WERI-Rb-1 (cell line): ENCODE results near the gene FHIT.
A peak's percentile ranks its signal among the peaks of the same experiment; 100 is the strongest.

Experiments used
- DNase-seq: peaks from one replicate; pipeline ENCODE4 v3.0.0-alpha.2; 2020
- H3K27ac ChIP-seq: fragments of 250-450 bp; sonication (Bioruptor Pico); 2 replicates; pipeline ENCODE4 v1.5.1; 2020; ENCODE audit warnings: mild to moderate bottlenecking, moderate library complexity
- H3K27me3 ChIP-seq: fragments of 250-450 bp; sonication (Bioruptor Pico); 2 replicates; pipeline ENCODE4 v1.5.1; 2021; ENCODE audit warnings: mild to moderate bottlenecking, low read depth, moderate library complexity; ENCODE audit not compliant: insufficient read depth, severe bottlenecking
- H3K36me3 ChIP-seq: fragments of 250-450 bp; sonication (Bioruptor Pico); 2 replicates; pipeline ENCODE4 v1.5.1; 2020; ENCODE audit warnings: mild to moderate bottlenecking, moderate library complexity
- H3K4me3 ChIP-seq: 2 replicates; pipeline ENCODE4 v1.5.1; 2011; ENCODE audit warnings: low read depth, mild to moderate bottlenecking, control low read depth, low read length
- H3K9me3 ChIP-seq: fragments of 250-450 bp; sonication (Bioruptor Pico); 2 replicates; pipeline ENCODE4 v1.5.1; 2021; ENCODE audit warnings: mild to moderate bottlenecking, moderate library complexity; ENCODE audit not compliant: severe bottlenecking
- TF ChIP-seq, protein P1 (sequence below): IDR thresholded peaks from 2 replicates; pipeline ENCODE4 v1.5.1; 2011; ENCODE audit warnings: low read depth, mild to moderate bottlenecking, control low read depth, inconsistent platforms, low read length

The FHIT gene

GRCh38 chr3:61264281-61264680 is 13.0 kb upstream of the FHIT start:
- H3K9me3 ChIP-seq = no peaks in the 10 kb centered on the region
- H3K27me3 ChIP-seq = no peaks in the 10 kb centered on the region
- H3K4me3 ChIP-seq = no peak overlapping the region
- H3K27ac ChIP-seq = no peak overlapping the region
- no peak for DNase-seq
- no peaks in the 10 kb centered on the region for H3K36me3 ChIP-seq
- TF ChIP-seq, protein P1, sequence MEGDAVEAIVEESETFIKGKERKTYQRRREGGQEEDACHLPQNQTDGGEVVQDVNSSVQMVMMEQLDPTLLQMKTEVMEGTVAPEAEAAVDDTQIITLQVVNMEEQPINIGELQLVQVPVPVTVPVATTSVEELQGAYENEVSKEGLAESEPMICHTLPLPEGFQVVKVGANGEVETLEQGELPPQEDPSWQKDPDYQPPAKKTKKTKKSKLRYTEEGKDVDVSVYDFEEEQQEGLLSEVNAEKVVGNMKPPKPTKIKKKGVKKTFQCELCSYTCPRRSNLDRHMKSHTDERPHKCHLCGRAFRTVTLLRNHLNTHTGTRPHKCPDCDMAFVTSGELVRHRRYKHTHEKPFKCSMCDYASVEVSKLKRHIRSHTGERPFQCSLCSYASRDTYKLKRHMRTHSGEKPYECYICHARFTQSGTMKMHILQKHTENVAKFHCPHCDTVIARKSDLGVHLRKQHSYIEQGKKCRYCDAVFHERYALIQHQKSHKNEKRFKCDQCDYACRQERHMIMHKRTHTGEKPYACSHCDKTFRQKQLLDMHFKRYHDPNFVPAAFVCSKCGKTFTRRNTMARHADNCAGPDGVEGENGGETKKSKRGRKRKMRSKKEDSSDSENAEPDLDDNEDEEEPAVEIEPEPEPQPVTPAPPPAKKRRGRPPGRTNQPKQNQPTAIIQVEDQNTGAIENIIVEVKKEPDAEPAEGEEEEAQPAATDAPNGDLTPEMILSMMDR = no peak

GRCh38 chr3:61257148-61257547 is 5.9 kb upstream of the FHIT start:
- no peak for DNase-seq
- Histone ChIP-seq H3K4me3 (no peak overlapping the region), H3K27me3 (no peaks in the 10 kb centered on the region), H3K36me3 (no peaks in the 10 kb centered on the region), H3K9me3 (no peaks in the 10 kb centered on the region), H3K27ac (no peak overlapping the region)
- TF ChIP-seq, protein P1 = no peak

DNA sequence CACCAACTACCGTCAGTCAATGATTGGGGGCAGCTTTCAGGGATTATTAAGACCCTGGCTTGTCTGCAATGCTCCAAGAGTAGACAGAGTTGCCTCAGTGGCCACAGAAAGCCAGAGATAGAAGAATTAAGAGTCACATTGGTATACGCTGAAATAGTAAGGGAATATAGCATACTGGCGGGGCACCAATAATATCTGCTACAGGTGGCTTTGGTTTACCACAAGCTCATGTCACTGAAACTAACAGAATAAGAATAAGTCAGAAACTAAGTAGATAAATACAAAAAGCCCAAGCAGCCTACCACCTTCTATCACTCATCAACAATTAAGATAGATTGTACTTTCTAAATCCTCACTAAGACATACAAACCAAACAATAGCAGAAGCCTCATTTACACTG is 2.5 kb upstream of the FHIT start:
- Histone ChIP-seq H3K4me3 (no peak overlapping the region), H3K36me3 (no peaks in the 10 kb centered on the region), H3K27ac (peak overlapping the region; percentile 41), H3K9me3 (no peaks in the 10 kb centered on the region), H3K27me3 (no peaks in the 10 kb centered on the region)
- no peak for DNase-seq
- TF ChIP-seq, protein P1 = no peak

DNA sequence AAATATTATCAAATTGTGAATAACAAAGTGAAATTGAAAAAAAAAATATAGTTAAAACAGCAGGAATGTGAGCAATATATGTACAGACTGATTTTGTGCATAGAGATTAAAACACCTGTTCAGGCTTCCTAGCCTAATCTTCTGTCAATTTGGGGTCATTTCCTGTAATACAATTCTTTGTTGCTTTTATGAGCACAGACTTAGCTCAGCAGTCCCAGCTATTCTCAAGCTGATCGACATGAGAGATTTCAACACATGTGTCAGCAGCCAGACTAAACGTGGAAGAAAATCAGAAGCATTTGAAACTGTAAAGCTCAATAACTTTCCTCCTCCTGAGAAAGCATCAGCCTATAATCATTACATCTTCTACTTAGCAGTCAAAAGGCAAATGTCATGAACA is 1.6 kb upstream of the FHIT start:
- Histone ChIP-seq H3K27ac (peak overlapping the region; percentile 41), H3K27me3 (no peaks in the 10 kb centered on the region), H3K4me3 (no peak overlapping the region), H3K9me3 (no peaks in the 10 kb centered on the region), H3K36me3 (no peaks in the 10 kb centered on the region)
- TF ChIP-seq, protein P1 = no peak
- DNase-seq = no peak

DNA sequence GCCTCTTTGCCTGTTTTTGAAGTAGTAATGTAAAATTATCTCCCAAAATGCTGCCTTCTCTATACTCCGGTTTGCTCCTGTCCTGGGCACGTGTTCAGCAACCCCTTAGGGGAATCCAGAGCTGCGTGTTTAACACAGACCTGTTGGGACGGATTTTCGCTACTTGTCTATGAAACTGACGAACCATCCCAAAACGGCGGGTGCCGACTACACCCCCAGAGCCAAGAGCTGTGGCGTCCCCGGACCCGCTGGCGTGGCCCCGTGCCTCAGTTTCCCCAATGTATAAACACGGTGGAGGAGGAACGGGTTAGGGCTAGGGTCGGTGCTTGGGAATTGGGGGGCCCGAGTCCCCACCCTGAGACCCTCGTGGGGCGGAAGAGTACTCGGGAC is 473 bp downstream of the FHIT start:
- Histone ChIP-seq H3K27ac (no peak overlapping the region), H3K27me3 (no peaks in the 10 kb centered on the region), H3K4me3 (no peak overlapping the region), H3K36me3 (no peaks in the 10 kb centered on the region), H3K9me3 (no peaks in the 10 kb centered on the region)
- DNase-seq = no peak
- TF ChIP-seq, protein P1 = no peak

GRCh38 chr3:61248496-61248895 is 2.8 kb downstream of the FHIT start:
- Histone ChIP-seq H3K4me3 (no peak overlapping the region), H3K36me3 (no peaks in the 10 kb centered on the region), H3K27me3 (no peaks in the 10 kb centered on the region), H3K9me3 (no peaks in the 10 kb centered on the region), H3K27ac (peak overlapping the region; percentile 59)
- TF ChIP-seq, protein P1 = no peak
- no peak for DNase-seq
